PC-3 (cell line): Measurements from ENCODE around the gene PLSCR4. TPM values are rescaled to one million over a fixed set of nuclear protein-coding genes. Genes with fewer than 3 reads are reported as not detected.

Experiments used
- ATAC-seq: fragments of 200-7000 bp; cut with Tn5 transposase; 2 replicates; pipeline ENCODE4 v1.9.1; 2020; ENCODE audit warnings: mild to moderate bottlenecking, moderate library complexity
- BruUV-seq: library from RNA; stranded (reverse); fragments of 400-500 nt; replicated peaks from 2 replicates; lab custom pipeline; 2021; lab: Mats Ljungman, UMichigan
- CTCF ChIA-PET: fragments of 300-600 bp; sonication (Branson Sonifier 250); formaldehyde crosslinking; loops from one replicate; lab custom pipeline; 2022; ENCODE audit warnings: antibody characterized with exemption; lab: Charles Lee
- POLR2A ChIA-PET: fragments of 300-600 bp; sonication (Branson Sonifier 250); formaldehyde crosslinking; loops from one replicate; lab custom pipeline; 2022; ENCODE audit warnings: antibody characterized with exemption; ENCODE audit not compliant: unreplicated experiment; lab: Charles Lee
- DNase-seq: peaks from one replicate; pipeline ENCODE4 v3.0.0-alpha.2; 2015
- H2AFZ ChIP-seq: fragments of 300-600 bp; sonication (generic); 2 replicates; pipeline ENCODE4 v1.6.0; 2016; ENCODE audit warnings: antibody characterized with exemption, low read length
- H3F3A ChIP-seq: fragments of 300-600 bp; sonication (generic); one replicate; pipeline ENCODE4 v1.6.0; 2017; ENCODE audit warnings: antibody characterized with exemption, low read length, control low read depth, mild to moderate bottlenecking; ENCODE audit not compliant: unreplicated experiment
- H3K27ac ChIP-seq: fragments of 300-600 bp; sonication (generic); 2 replicates; pipeline ENCODE4 v1.5.1; 2016; ENCODE audit warnings: mild to moderate bottlenecking, low read length
- H3K27me3 ChIP-seq: fragments of 300-600 bp; sonication (generic); 2 replicates; pipeline ENCODE4 v1.6.1; 2016; ENCODE audit warnings: low read length, mixed read lengths
- H3K36me3 ChIP-seq: fragments of 300-600 bp; sonication (generic); 2 replicates; pipeline ENCODE4 v1.6.1; 2016; ENCODE audit warnings: low read depth, mixed run types, low read length, mixed read lengths
- H3K4me1 ChIP-seq: fragments of 300-600 bp; sonication (generic); 2 replicates; pipeline ENCODE4 v1.5.1; 2016; ENCODE audit warnings: low read length; ENCODE audit not compliant: insufficient read depth
- H3K4me2 ChIP-seq: fragments of 300-600 bp; sonication (generic); 2 replicates; pipeline ENCODE4 v1.6.0; 2016; ENCODE audit warnings: low read length
- H3K4me3 ChIP-seq: fragments of 300-600 bp; sonication (generic); 2 replicates; pipeline ENCODE4 v1.5.1; 2016; ENCODE audit warnings: mild to moderate bottlenecking, low read length, mixed read lengths
- H3K79me2 ChIP-seq: fragments of 300-600 bp; sonication (generic); 2 replicates; pipeline ENCODE4 v1.6.1; 2017; ENCODE audit warnings: low read length, mixed read lengths
- H3K9ac ChIP-seq: fragments of 300-600 bp; sonication (generic); 2 replicates; pipeline ENCODE4 v1.6.0; 2016; ENCODE audit warnings: mild to moderate bottlenecking, low read length
- H3K9me2 ChIP-seq: fragments of 300-600 bp; sonication (generic); replicated peaks from 2 replicates; pipeline ENCODE4 v1.6.1; 2016; ENCODE audit warnings: mixed run types, low read length, mixed read lengths
- H3K9me3 ChIP-seq: fragments of 300-600 bp; sonication (generic); 2 replicates; pipeline ENCODE4 v1.6.1; 2016; ENCODE audit warnings: low read length, mixed read lengths
- H4K20me1 ChIP-seq: fragments of 300-600 bp; sonication (generic); 2 replicates; pipeline ENCODE4 v1.6.1; 2016; ENCODE audit warnings: low read length, mixed read lengths
- EZH2 ChIP-seq: fragments of 300-600 bp; sonication (generic); IDR thresholded peaks from one replicate; pipeline ENCODE4 v1.6.1; 2017; ENCODE audit warnings: antibody characterized with exemption, mild to moderate bottlenecking, low read length; ENCODE audit not compliant: unreplicated experiment
- EZH2phosphoT487 ChIP-seq: fragments of 300-600 bp; sonication (generic); IDR thresholded peaks from 2 replicates; pipeline ENCODE4 v1.6.1; 2018; ENCODE audit warnings: mild to moderate bottlenecking, antibody characterized with exemption, low read length, borderline replicate concordance
- intact Hi-C: fragments of 100-400 bp; cut with micrococcal nuclease; formaldehyde crosslinking; loops from 2 replicates; pipeline ENCODE4 v1.9.0; 2023
- total RNA-seq: library from RNA; depleted of rRNA; stranded (reverse); fragments of >200 nt; gene quantifications from 2 replicates; pipeline ENCODE4 v1.2.3, GENCODE V29; 2014
- TF ChIP-seq, protein P1 (sequence below): fragments of 300-600 bp; sonication (generic); conservative IDR thresholded peaks from 2 replicates; pipeline ENCODE4 v1.5.1; 2017; ENCODE audit warnings: antibody characterized with exemption, low read depth, mild to moderate bottlenecking, low read length

The PLSCR4 gene
- total RNA-seq, 1 experiment from 2014 or later, result 0.84 TPM

GRCh38 chr3:146273721-146274407 lies 23.0 kb upstream of the PLSCR4 start:
- peaks cover 22% of the 10 kb centered on the region for H3K4me1 ChIP-seq
- H3K9me3 ChIP-seq, result no peaks in the 10 kb centered on the region
- DNase-seq (no peak), ATAC-seq (no peak)
- H3K4me2 ChIP-seq, result no peak overlapping the region
- no peak overlapping the region for H3K9ac ChIP-seq
- no peaks in the 10 kb centered on the region for H3K9me2 ChIP-seq
- no peak overlapping the region for H2AFZ ChIP-seq
- intact Hi-C loops, result no loop called here
- CTCF ChIA-PET, result no interaction called here
- H4K20me1 ChIP-seq, result no peaks in the 10 kb centered on the region
- H3F3A ChIP-seq, result no peaks in the 10 kb centered on the region
- no peak overlapping the region for H3K27ac ChIP-seq
- TF ChIP-seq, protein P1, sequence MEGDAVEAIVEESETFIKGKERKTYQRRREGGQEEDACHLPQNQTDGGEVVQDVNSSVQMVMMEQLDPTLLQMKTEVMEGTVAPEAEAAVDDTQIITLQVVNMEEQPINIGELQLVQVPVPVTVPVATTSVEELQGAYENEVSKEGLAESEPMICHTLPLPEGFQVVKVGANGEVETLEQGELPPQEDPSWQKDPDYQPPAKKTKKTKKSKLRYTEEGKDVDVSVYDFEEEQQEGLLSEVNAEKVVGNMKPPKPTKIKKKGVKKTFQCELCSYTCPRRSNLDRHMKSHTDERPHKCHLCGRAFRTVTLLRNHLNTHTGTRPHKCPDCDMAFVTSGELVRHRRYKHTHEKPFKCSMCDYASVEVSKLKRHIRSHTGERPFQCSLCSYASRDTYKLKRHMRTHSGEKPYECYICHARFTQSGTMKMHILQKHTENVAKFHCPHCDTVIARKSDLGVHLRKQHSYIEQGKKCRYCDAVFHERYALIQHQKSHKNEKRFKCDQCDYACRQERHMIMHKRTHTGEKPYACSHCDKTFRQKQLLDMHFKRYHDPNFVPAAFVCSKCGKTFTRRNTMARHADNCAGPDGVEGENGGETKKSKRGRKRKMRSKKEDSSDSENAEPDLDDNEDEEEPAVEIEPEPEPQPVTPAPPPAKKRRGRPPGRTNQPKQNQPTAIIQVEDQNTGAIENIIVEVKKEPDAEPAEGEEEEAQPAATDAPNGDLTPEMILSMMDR, result no peak
- TF ChIP-seq EZH2, result no peak
- H3K79me2 ChIP-seq, result no peaks in the 10 kb centered on the region
- BruUV-seq, result no TSS peak
- H3K36me3 ChIP-seq, result no peaks in the 10 kb centered on the region
- H3K4me3 ChIP-seq, result no peak overlapping the region
- POLR2A ChIA-PET, result no interaction called here
- no peaks in the 10 kb centered on the region for H3K27me3 ChIP-seq

DNA sequence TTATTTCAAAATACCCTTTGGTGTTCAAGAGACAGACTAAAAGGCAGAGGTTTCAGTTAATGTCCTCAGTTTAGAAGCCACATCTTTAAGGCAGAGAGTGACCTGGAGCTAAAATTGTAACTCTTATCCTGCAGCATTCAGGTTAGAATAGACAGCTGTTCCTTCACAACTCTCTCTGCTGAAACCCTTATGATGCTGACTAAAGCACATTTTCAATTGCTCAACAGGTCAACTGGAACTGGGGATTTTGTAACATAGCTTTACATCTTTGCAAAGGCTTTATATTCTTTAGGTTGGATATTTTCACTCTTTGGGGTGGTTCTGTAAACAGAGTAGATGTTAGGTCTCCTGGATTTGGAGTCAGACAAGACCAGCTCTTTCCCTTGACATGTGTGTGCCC lies 20.3 kb upstream of the PLSCR4 start:
- no peaks in the 10 kb centered on the region for H3K9me2 ChIP-seq
- no TSS peak for BruUV-seq
- H3K4me2 ChIP-seq, result no peak overlapping the region
- DNase-seq (no peak), ATAC-seq (no peak)
- H3K36me3 ChIP-seq, result no peaks in the 10 kb centered on the region
- H3F3A ChIP-seq, result no peaks in the 10 kb centered on the region
- H4K20me1 ChIP-seq, result no peaks in the 10 kb centered on the region
- no peak overlapping the region for H3K27ac ChIP-seq
- CTCF ChIA-PET, result no interaction called here
- peaks cover 16% of the 10 kb centered on the region for H3K4me1 ChIP-seq
- no peak overlapping the region for H3K9ac ChIP-seq
- H3K9me3 ChIP-seq, result no peaks in the 10 kb centered on the region
- no peaks in the 10 kb centered on the region for H3K27me3 ChIP-seq
- H3K79me2 ChIP-seq, result no peaks in the 10 kb centered on the region
- TF ChIP-seq, protein P1, result no peak
- TF ChIP-seq EZH2 (no peak), EZH2phosphoT487 (no peak)
- intact Hi-C loops, result no loop called here
- no peak overlapping the region for H3K4me3 ChIP-seq
- POLR2A ChIA-PET, result no interaction called here
- no peak overlapping the region for H2AFZ ChIP-seq

DNA sequence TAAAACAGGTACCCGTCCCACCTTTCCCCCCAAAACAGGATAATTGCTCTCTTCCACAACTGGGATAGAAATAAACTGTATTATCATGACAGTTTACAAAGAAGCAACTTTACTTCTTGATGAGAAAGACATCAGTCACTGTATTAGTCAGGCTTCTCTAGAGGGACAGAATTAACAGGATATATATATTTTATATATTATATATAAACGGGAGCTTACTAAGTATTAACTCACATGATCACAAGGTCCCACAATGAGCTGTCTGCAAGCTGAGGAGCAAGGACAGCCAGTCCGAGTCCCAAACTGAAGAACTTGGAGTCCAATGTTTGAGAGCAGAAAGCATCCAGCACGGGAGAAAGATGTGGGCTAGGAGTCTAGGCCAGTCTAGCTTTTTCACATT lies 18.4 kb upstream of the PLSCR4 start:
- Histone ChIP-seq H3K4me1 (peaks cover 16% of the 10 kb centered on the region), H3K4me3 (no peak overlapping the region), H3K9me2 (no peaks in the 10 kb centered on the region), H3K9ac (no peak overlapping the region), H3K79me2 (no peaks in the 10 kb centered on the region), H3K36me3 (no peaks in the 10 kb centered on the region), H3K9me3 (no peaks in the 10 kb centered on the region), H3F3A (no peaks in the 10 kb centered on the region), H3K4me2 (peak overlapping the region; percentile 35), H2AFZ (peak overlapping the region; percentile 58; the same call in 1 of the 2 replicates), H3K27me3 (no peaks in the 10 kb centered on the region), H3K27ac (peak overlapping the region; percentile 56), H4K20me1 (no peaks in the 10 kb centered on the region)
- POLR2A ChIA-PET, result no interaction called here
- BruUV-seq, result no TSS peak
- ATAC-seq (peak; percentile 84), DNase-seq (peak; percentile 61)
- intact Hi-C loops, result loop anchor here (10.0 kb wide), 1 partner anchor 46 kb away; no protein-coding TSS in a partner anchor
- CTCF ChIA-PET, result interaction anchor here (0.5 kb wide), 1 partner anchor 72 kb away, joined by 4 read pairs; no protein-coding TSS in a partner anchor
- TF ChIP-seq EZH2phosphoT487 (no peak), EZH2 (no peak)
- TF ChIP-seq, protein P1, result no peak
